Liver (tissue), 9 donors: Measurements from ENCODE around the gene LIMS2. TPM values are rescaled to one million over a fixed set of nuclear protein-coding genes. Genes with fewer than 3 reads are reported as not detected.

Experiments used
- DNase-seq: peaks from one replicate; pipeline ENCODE4 v3.0.0-alpha.2; 2017; ENCODE audit warnings: low spot score
- H3K27ac ChIP-seq, 2 donors: one replicate each; pipeline ENCODE4 v1.7.0; 2013; ENCODE audit warnings: inconsistent platforms in 2 of 2, low read length in 2 of 2, control low read depth in 1 of 2, low read depth in 1 of 2, mild to moderate bottlenecking in 1 of 2
- H3K27me3 ChIP-seq, 4 donors: one replicate each; pipeline versions ENCODE4 v1.6.1 to v1.7.0; 2013; ENCODE audit warnings: low read length in 3 of 4, inconsistent platforms in 1 of 4, mild to moderate bottlenecking in 1 of 4, moderate library complexity in 1 of 4; ENCODE audit not compliant: control insufficient read depth in 4 of 4, insufficient read depth in 4 of 4
- H3K36me3 ChIP-seq, 4 donors: one replicate each; pipeline versions ENCODE4 v1.6.1 to v1.7.0; 2013; ENCODE audit warnings: low read length in 3 of 4, mild to moderate bottlenecking in 3 of 4, low read depth in 1 of 4, moderate library complexity in 1 of 4; ENCODE audit not compliant: control insufficient read depth in 4 of 4, insufficient read depth in 3 of 4
- H3K4me1 ChIP-seq, 4 donors: one replicate each; pipeline versions ENCODE4 v1.6.1 to v1.7.0; 2013; ENCODE audit warnings: low read length in 3 of 4, mild to moderate bottlenecking in 3 of 4, moderate library complexity in 1 of 4; ENCODE audit not compliant: control insufficient read depth in 4 of 4, insufficient read depth in 4 of 4
- H3K4me3 ChIP-seq, 3 donors: one replicate each; pipeline versions ENCODE4 v1.6.1 to v1.7.0; 2013; ENCODE audit warnings: low read length in 3 of 3, control low read depth in 1 of 3, low read depth in 1 of 3, mild to moderate bottlenecking in 1 of 3
- H3K9ac ChIP-seq, 2 donors: one replicate each; pipeline ENCODE4 v1.7.0; 2013; ENCODE audit warnings: low read length in 2 of 2, mild to moderate bottlenecking in 2 of 2, moderate library complexity in 2 of 2, control low read depth in 1 of 2, low read depth in 1 of 2
- H3K9me3 ChIP-seq, 4 donors: one replicate each; pipeline versions ENCODE4 v1.6.1 to v1.7.0; 2013; ENCODE audit warnings: low read length in 3 of 4; ENCODE audit not compliant: control insufficient read depth in 4 of 4
- ATF3 ChIP-seq: IDR thresholded peaks from 2 replicates; pipeline ENCODE4 v1.6.1; 2016; ENCODE audit warnings: antibody characterized with exemption
- CTCF ChIP-seq: fragments of 150-350 bp; IDR thresholded peaks from 2 replicates; pipeline ENCODE4 v1.5.1; 2017; ENCODE audit warnings: improper control_type of control experiment, low read depth, low read length; ENCODE audit not compliant: missing input control
- EGR1 ChIP-seq, 2 donors: IDR thresholded peaks; 2 replicates each; pipeline ENCODE4 v1.6.1; 2016 to 2018; ENCODE audit warnings: antibody characterized with exemption in 2 of 2, low read depth in 2 of 2
- FOXA1 ChIP-seq: IDR thresholded peaks from 2 replicates; pipeline ENCODE4 v1.6.1; 2016; ENCODE audit warnings: antibody characterized with exemption
- FOXA2 ChIP-seq: IDR thresholded peaks from 2 replicates; pipeline ENCODE4 v1.6.1; 2016; ENCODE audit warnings: antibody characterized with exemption
- GABPA ChIP-seq, 2 donors: IDR thresholded peaks in 1 of 2; conservative IDR thresholded peaks in 1 of 2; 2 replicates each; pipeline ENCODE4 v1.6.1; 2016; ENCODE audit warnings: antibody characterized with exemption in 2 of 2, mild to moderate bottlenecking in 1 of 2, moderate library complexity in 1 of 2
- HNF4A ChIP-seq, 2 donors: conservative IDR thresholded peaks; 2 replicates each; pipeline ENCODE4 v1.6.1; 2016; ENCODE audit warnings: antibody characterized with exemption in 2 of 2, mild to moderate bottlenecking in 2 of 2
- HNF4G ChIP-seq: IDR thresholded peaks from 2 replicates; pipeline ENCODE4 v1.6.1; 2016; ENCODE audit warnings: antibody characterized with exemption
- JUND ChIP-seq, 2 donors: IDR thresholded peaks; 2 replicates each; pipeline ENCODE4 v1.6.1; 2016; ENCODE audit warnings: antibody characterized with exemption in 2 of 2
- NR2F2 ChIP-seq: IDR thresholded peaks from 2 replicates; pipeline ENCODE4 v1.6.1; 2016; ENCODE audit warnings: antibody characterized with exemption
- RAD21 ChIP-seq, 2 donors: IDR thresholded peaks; 2 replicates each; pipeline ENCODE4 v1.6.1; 2016; ENCODE audit warnings: antibody characterized with exemption in 2 of 2, mild to moderate bottlenecking in 2 of 2
- REST ChIP-seq: IDR thresholded peaks from 2 replicates; pipeline ENCODE4 v1.6.1; 2016; ENCODE audit warnings: antibody characterized with exemption, mild to moderate bottlenecking
- RXRA ChIP-seq, 2 donors: IDR thresholded peaks; 2 replicates each; pipeline ENCODE4 v1.6.1; 2017 to 2018; ENCODE audit warnings: antibody characterized with exemption in 2 of 2, mild to moderate bottlenecking in 1 of 2
- SP1 ChIP-seq: IDR thresholded peaks from 2 replicates; pipeline ENCODE4 v1.6.1; 2018; ENCODE audit warnings: antibody characterized with exemption, mild to moderate bottlenecking
- YY1 ChIP-seq: IDR thresholded peaks from 2 replicates; pipeline ENCODE4 v1.6.1; 2016; ENCODE audit warnings: antibody characterized with exemption, mild to moderate bottlenecking
- ZBTB33 ChIP-seq: IDR thresholded peaks from 2 replicates; pipeline ENCODE4 v1.6.1; 2016; ENCODE audit warnings: antibody characterized with exemption
- WGBS: extraction: QIAGEN DNeasy Blood & Tissue Kit; methylation state at CpG from one replicate; pipeline ENCODE4 v1.1.7; 2013; 5-methylcytosine and 5-hydroxymethylcytosine counted together
- polyA plus RNA-seq, 2 donors: library from polyadenylated mRNA; stranded (reverse) in 1 of 2; unstranded in 1 of 2; fragments of 200-250 nt in 1 of 2; fragments of >200 nt in 1 of 2; fragmentation: Nextera tagmentation in 1 of 2; extraction: Ambion mirVana in 1 of 2; gene quantifications; one replicate each; pipeline versions ENCODE4 v1.2.1 to v1.2.3, GENCODE V29; 2013 to 2015
- total RNA-seq, 2 donors: library from RNA; depleted of rRNA; stranded (reverse); fragments of >200 nt; gene quantifications; one replicate each; pipeline ENCODE4 v1.2.3, GENCODE V29; 2014
- donor health status: healthy.
- donor health status: healthy.
- donor health status: healthy.
- donor health status: healthy.
- donor health status: healthy.

Gene LIMS2
- total and polyA plus RNA-seq, 4 donors, result 1.4 to 17.9 (median 16.1) TPM

DNA sequence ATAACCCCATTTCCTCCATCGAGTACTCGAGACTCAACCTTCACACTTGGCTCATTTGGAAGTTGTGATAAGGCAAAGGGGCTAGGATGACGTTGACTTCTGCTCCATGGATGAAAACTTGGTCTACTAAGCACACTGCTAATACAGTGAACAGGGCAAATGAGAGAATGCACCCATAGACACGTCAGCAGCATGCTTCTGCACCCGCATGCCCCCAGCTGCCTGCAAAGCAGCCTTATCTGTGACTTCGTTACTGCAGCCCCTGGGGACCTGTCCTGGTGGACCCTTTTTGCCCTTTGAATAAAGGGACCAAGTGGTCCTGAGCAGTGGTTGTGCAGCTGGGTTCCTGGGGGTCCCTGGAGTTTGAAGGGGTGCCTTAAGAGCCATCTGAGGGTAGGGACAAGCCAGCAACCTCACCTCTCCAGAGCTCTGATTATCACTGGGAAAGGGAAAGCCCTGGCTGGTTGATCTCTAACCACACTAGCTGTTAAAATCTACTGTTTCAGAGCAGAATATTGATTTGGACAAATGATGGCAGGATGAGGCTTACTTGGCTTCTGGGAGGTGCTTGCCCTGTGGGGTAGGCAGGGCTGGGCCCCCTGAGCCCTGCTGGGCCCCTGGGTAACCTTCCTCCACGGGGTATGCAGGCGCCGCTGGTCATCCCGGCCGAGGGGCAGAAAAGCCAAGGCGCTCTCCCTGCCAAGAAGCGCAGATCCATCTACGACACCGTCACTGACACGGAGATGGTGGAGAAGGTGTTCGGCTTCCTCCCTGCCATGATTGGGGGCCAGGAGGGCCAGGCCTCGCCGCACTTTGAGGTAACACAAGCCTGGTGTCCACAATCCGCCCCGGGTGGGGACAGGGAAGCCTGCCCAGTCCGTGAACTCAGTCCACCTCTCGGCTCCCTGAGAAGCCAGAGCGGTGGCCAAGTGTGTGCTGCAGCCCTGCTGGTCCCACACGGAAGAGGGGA, 67.0 kb downstream of the LIMS2 start:
- TF ChIP-seq ZBTB33 (no peak), YY1 (no peak), HNF4A (conservative IDR thresholded peaks at IDR 0.05) (no peak), HNF4G (no peak), FOXA1 (no peak), RAD21 (IDR thresholded peaks at IDR 0.05) (no peak), GABPA (IDR thresholded peaks at IDR 0.05 in 1 of 2, conservative IDR thresholded peaks at IDR 0.05 in 1 of 2) (no peak), REST (no peak), SP1 (no peak)
- Histone ChIP-seq H3K27ac (no peak overlapping the region), H3K4me3 (no peak overlapping the region), H3K9ac (no peak overlapping the region), H3K9me3 (peaks cover 0 to 13% (median 6%) of the 10 kb centered on the region in 4 donors), H3K36me3 (no peaks in the 10 kb centered on the region), H3K27me3 (no peaks in the 10 kb centered on the region), H3K4me1 (no peaks in the 10 kb centered on the region)
- no peak for DNase-seq
- 88% methylated on average over 25 of the region's 25 CpGs for WGBS

- Histone ChIP-seq H3K4me3 (no peak overlapping the region), H3K9me3 (peaks cover 0 to 11% (median 5%) of the 10 kb centered on the region in 4 donors), H3K4me1 (no peaks in the 10 kb centered on the region), H3K27ac (no peak overlapping the region), H3K36me3 (no peaks in the 10 kb centered on the region), H3K9ac (no peak overlapping the region), H3K27me3 (no peaks in the 10 kb centered on the region)
- WGBS, result 93% methylated on average over 9 of the region's 9 CpGs
- TF ChIP-seq NR2F2 (no peak), YY1 (no peak), FOXA1 (no peak), HNF4A (conservative IDR thresholded peaks at IDR 0.05) (no peak), JUND (IDR thresholded peaks at IDR 0.05) (no peak), RAD21 (IDR thresholded peaks at IDR 0.05) (no peak), ZBTB33 (no peak), ATF3 (no peak), GABPA (IDR thresholded peaks at IDR 0.05 in 1 of 2, conservative IDR thresholded peaks at IDR 0.05 in 1 of 2) (no peak), FOXA2 (no peak), RXRA (IDR thresholded peaks at IDR 0.05) (no peak), REST (no peak), HNF4G (no peak), EGR1 (IDR thresholded peaks at IDR 0.05; ENCODE audit: low read depth in 2 of 2) (no peak), CTCF (no peak), SP1 (no peak)
- DNase-seq, result no peak
Measured at GRCh38 chr2:127607399-127607908, 67.9 kb downstream of the LIMS2 start.
